WTC11 (cell line): ENCODE data around the gene TJP3. TPM values are rescaled to one million over a fixed set of nuclear protein-coding genes. Genes with fewer than 3 reads are reported as not detected.
A peak's percentile ranks its signal among the peaks of the same experiment; 100 is the strongest.

Experiments
- ATAC-seq: fragments of 200-7000 bp; cut with Tn5 transposase; 2 replicates; pipeline ENCODE4 v1.10.0; 2021; ENCODE audit warnings: mild to moderate bottlenecking, moderate library complexity
- CTCF ChIA-PET: fragments of 300-600 bp; sonication (Branson Sonifier 250); formaldehyde crosslinking; loops from one replicate; lab custom pipeline; 2021; ENCODE audit warnings: antibody characterized with exemption; lab: Charles Lee
- POLR2A ChIA-PET: fragments of 350-600 bp; sonication (Branson Sonifier 250); formaldehyde crosslinking; loops from one replicate; lab custom pipeline; 2021; ENCODE audit warnings: antibody characterized with exemption; lab: Charles Lee
- DNase-seq: peaks from one replicate; pipeline ENCODE4 v3.0.0; 2021; ENCODE audit warnings: low spot score
- H3K27ac Mint-ChIP-seq: 2 replicates; pipeline ENCODE4 v1.8.0; 2021; ENCODE audit warnings: mixed read lengths
- H3K27me3 Mint-ChIP-seq: 2 replicates; pipeline ENCODE4 v1.8.0; 2021; ENCODE audit warnings: low read depth, mild to moderate bottlenecking, moderate library complexity, mixed read lengths
- H3K36me3 Mint-ChIP-seq: 2 replicates; pipeline ENCODE4 v1.8.0; 2021; ENCODE audit warnings: mixed read lengths
- H3K4me1 Mint-ChIP-seq: 2 replicates; pipeline ENCODE4 v1.8.0; 2022; ENCODE audit warnings: mixed read lengths
- H3K4me3 Mint-ChIP-seq: 2 replicates; pipeline ENCODE4 v1.8.0; 2021; ENCODE audit warnings: mild to moderate bottlenecking, moderate library complexity, mixed read lengths
- H3K9me3 Mint-ChIP-seq: 2 replicates; pipeline ENCODE4 v1.8.0; 2021; ENCODE audit warnings: mixed read lengths
- ARID4B ChIP-seq: sonication (generic); formaldehyde crosslinking; IDR thresholded peaks from 2 replicates; pipeline ENCODE4 v1.8.0; 2023; ENCODE audit warnings: missing genetic modification reagents, mild to moderate bottlenecking, borderline replicate concordance
- ATF1 ChIP-seq: sonication (generic); formaldehyde crosslinking; IDR thresholded peaks from 2 replicates; pipeline ENCODE4 v1.8.1; 2023; ENCODE audit warnings: mild to moderate bottlenecking, moderate library complexity, missing genetic modification reagents
- CDX4 ChIP-seq: fragments of 250-450 bp; sonication (Bioruptor Pico); IDR thresholded peaks from 2 replicates; pipeline ENCODE4 v1.9.0; 2021; ENCODE audit warnings: moderate library complexity, mild to moderate bottlenecking, inconsistent platforms, borderline replicate concordance
- ERG ChIP-seq: fragments of 250-450 bp; sonication (Bioruptor Pico); IDR thresholded peaks from 2 replicates; pipeline ENCODE4 v1.8.0; 2021; ENCODE audit warnings: mild to moderate bottlenecking
- FOXP1 ChIP-seq: sonication (generic); formaldehyde crosslinking; IDR thresholded peaks from 2 replicates; pipeline ENCODE4 v1.8.0; 2022; ENCODE audit warnings: missing genetic modification reagents, mild to moderate bottlenecking, moderate library complexity, borderline replicate concordance
- GTF2I ChIP-seq: fragments of 250-450 bp; sonication (Bioruptor Pico); conservative IDR thresholded peaks from 2 replicates; pipeline ENCODE4 v1.4.0; 2021; ENCODE audit warnings: mild to moderate bottlenecking
- MAX ChIP-seq: sonication (generic); formaldehyde crosslinking; IDR thresholded peaks from 2 replicates; pipeline ENCODE4 v1.8.0; 2022; ENCODE audit warnings: mild to moderate bottlenecking, missing genetic modification reagents
- MXD4 ChIP-seq: fragments of 250-450 bp; sonication (Bioruptor Pico); IDR thresholded peaks from 2 replicates; pipeline ENCODE4 v1.8.0; 2021; ENCODE audit warnings: mild to moderate bottlenecking, moderate library complexity, borderline replicate concordance
- MYBL2 ChIP-seq: sonication (generic); formaldehyde crosslinking; IDR thresholded peaks from 2 replicates; pipeline ENCODE4 v1.8.1; 2023; ENCODE audit warnings: mild to moderate bottlenecking, moderate library complexity, missing genetic modification reagents
- TP53 ChIP-seq: sonication (generic); formaldehyde crosslinking; IDR thresholded peaks from 2 replicates; pipeline ENCODE4 v1.8.1; 2023; ENCODE audit warnings: mild to moderate bottlenecking, missing genetic modification reagents
- ZNF121 ChIP-seq: sonication (generic); formaldehyde crosslinking; IDR thresholded peaks from 2 replicates; pipeline ENCODE4 v1.8.0; 2023; ENCODE audit warnings: missing genetic modification reagents
- ZNF138 ChIP-seq: sonication (generic); formaldehyde crosslinking; conservative IDR thresholded peaks from 2 replicates; pipeline ENCODE4 v1.8.1; 2022; ENCODE audit warnings: mild to moderate bottlenecking, moderate library complexity, missing genetic modification reagents
- ZNF396 ChIP-seq: fragments of 250-450 bp; sonication (Bioruptor Pico); IDR thresholded peaks from 2 replicates; pipeline ENCODE4 v1.8.0; 2021; ENCODE audit warnings: mild to moderate bottlenecking, moderate library complexity, borderline replicate concordance
- total RNA-seq: library from RNA; stranded (reverse); gene quantifications from 3 replicates; pipeline ENCODE4 v1.2.3, GENCODE V29; 2021
- TF ChIP-seq, protein P1 (sequence below): sonication (generic); formaldehyde crosslinking; IDR thresholded peaks from 2 replicates; pipeline ENCODE4 v1.8.0; 2023; ENCODE audit warnings: missing genetic modification reagents
- TF ChIP-seq, protein P2 (sequence below): sonication (generic); formaldehyde crosslinking; IDR thresholded peaks from 2 replicates; pipeline ENCODE4 v1.8.1; 2022; ENCODE audit warnings: low read depth, missing genetic modification reagents, borderline replicate concordance
- TF ChIP-seq, protein P3 (sequence below): sonication (generic); formaldehyde crosslinking; IDR thresholded peaks from 2 replicates; pipeline ENCODE4 v1.8.1; 2022; ENCODE audit warnings: mild to moderate bottlenecking, missing genetic modification reagents, moderate library complexity, borderline replicate concordance

The TJP3 gene
- total RNA-seq, 1 experiment from 2014 or later = 36.2 TPM

- ChIA-PET POLR2A (no interaction called here), CTCF (interaction anchor here (0.6 to 1.0 kb wide), 2 partner anchors 10 to 34 kb away, joined by 3 read pairs; no protein-coding TSS in a partner anchor)
- Mint-ChIP-seq H3K36me3 (peaks cover 21% of the 10 kb centered on the region), H3K4me1 (peaks cover 7% of the 10 kb centered on the region), H3K27ac (no peak overlapping the region), H3K4me3 (no peak overlapping the region), H3K27me3 (peaks cover 11% of the 10 kb centered on the region), H3K9me3 (peaks cover 18% of the 10 kb centered on the region)
- TF ChIP-seq ZNF121 (CRISPR knock-in tag) (0 out of 2 replicates have a peak, but pooled peaks have one; percentile 17), MAX (CRISPR knock-in tag) (no peak)
- no peak for DNase-seq
- ATAC-seq = no peak
These were observed 72.7 kb downstream of the TJP3 start for GRCh38 chr19:3780786-3781304.

DNA sequence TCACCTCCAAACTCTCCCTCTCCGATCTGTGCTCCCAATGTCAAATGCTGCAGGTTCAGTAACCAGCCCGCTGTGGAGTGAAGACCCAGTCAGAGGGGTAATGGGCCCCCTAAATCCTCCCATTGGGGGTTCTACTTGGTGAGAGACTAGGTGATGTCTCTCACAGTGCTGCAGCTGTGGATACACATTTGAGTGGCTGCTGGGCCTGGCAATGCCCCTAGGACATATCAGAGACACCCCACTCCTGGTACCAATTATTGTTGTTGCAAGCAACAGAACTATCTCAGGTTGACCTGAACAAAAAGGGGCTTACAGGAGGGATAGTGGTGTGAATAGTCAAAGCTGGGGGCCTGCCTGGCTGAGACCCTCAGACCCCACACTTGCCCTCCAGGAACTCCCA lies 73.4 kb downstream of the TJP3 start:
- Mint-ChIP-seq H3K4me1 (peaks cover 7% of the 10 kb centered on the region), H3K27ac (no peak overlapping the region), H3K27me3 (peaks cover 12% of the 10 kb centered on the region), H3K4me3 (no peak overlapping the region), H3K9me3 (peaks cover 18% of the 10 kb centered on the region), H3K36me3 (peaks cover 21% of the 10 kb centered on the region)
- ATAC-seq (no peak), DNase-seq (no peak)
- TF ChIP-seq ZNF396 (CRISPR knock-in tag) = no peak
- no peak for TF ChIP-seq GTF2I (CRISPR knock-in tag)
- no peak for TF ChIP-seq FOXP1 (CRISPR knock-in tag)
- TF ChIP-seq CDX4 (CRISPR knock-in tag) = no peak
- TF ChIP-seq, protein P1, sequence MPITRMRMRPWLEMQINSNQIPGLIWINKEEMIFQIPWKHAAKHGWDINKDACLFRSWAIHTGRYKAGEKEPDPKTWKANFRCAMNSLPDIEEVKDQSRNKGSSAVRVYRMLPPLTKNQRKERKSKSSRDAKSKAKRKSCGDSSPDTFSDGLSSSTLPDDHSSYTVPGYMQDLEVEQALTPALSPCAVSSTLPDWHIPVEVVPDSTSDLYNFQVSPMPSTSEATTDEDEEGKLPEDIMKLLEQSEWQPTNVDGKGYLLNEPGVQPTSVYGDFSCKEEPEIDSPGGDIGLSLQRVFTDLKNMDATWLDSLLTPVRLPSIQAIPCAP = no peak
- TF ChIP-seq ZNF138 (CRISPR knock-in tag) = no peak
- TF ChIP-seq MYBL2 (CRISPR knock-in tag) = no peak
- no peak for TF ChIP-seq MXD4 (CRISPR knock-in tag)
- TF ChIP-seq ERG (CRISPR knock-in tag) = no peak
- no peak for TF ChIP-seq ARID4B (CRISPR knock-in tag)
- no peak for TF ChIP-seq TP53 (CRISPR knock-in tag)
- TF ChIP-seq, protein P2, sequence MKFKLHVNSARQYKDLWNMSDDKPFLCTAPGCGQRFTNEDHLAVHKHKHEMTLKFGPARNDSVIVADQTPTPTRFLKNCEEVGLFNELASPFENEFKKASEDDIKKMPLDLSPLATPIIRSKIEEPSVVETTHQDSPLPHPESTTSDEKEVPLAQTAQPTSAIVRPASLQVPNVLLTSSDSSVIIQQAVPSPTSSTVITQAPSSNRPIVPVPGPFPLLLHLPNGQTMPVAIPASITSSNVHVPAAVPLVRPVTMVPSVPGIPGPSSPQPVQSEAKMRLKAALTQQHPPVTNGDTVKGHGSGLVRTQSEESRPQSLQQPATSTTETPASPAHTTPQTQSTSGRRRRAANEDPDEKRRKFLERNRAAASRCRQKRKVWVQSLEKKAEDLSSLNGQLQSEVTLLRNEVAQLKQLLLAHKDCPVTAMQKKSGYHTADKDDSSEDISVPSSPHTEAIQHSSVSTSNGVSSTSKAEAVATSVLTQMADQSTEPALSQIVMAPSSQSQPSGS (CRISPR knock-in tag) = no peak
- TF ChIP-seq MAX (CRISPR knock-in tag) = no peak
- TF ChIP-seq ATF1 (CRISPR knock-in tag) = no peak
- TF ChIP-seq, protein P3, sequence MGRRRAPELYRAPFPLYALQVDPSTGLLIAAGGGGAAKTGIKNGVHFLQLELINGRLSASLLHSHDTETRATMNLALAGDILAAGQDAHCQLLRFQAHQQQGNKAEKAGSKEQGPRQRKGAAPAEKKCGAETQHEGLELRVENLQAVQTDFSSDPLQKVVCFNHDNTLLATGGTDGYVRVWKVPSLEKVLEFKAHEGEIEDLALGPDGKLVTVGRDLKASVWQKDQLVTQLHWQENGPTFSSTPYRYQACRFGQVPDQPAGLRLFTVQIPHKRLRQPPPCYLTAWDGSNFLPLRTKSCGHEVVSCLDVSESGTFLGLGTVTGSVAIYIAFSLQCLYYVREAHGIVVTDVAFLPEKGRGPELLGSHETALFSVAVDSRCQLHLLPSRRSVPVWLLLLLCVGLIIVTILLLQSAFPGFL (CRISPR knock-in tag) = no peak
- ChIA-PET POLR2A (no interaction called here), CTCF (interaction anchor here (1.0 kb wide), 1 partner anchor 11 kb away, joined by 3 read pairs; no protein-coding TSS in a partner anchor)
